GM23338 (cell line): ENCODE data around the gene NEK7. TPM values are rescaled to one million over a fixed set of nuclear protein-coding genes. Genes with fewer than 3 reads are reported as not detected.

ENCODE experiments used
- ATAC-seq: fragments of 200-7000 bp; cut with Tn5 transposase; 3 replicates; pipeline ENCODE4 v1.9.1; 2020
- DNase-seq: peaks from one replicate; pipeline ENCODE4 v3.0.0-alpha.2; 2015; ENCODE audit warnings: low spot score
- H2AFZ ChIP-seq: fragments of 200-600 bp; sonication (generic); 2 replicates; pipeline ENCODE4 v1.8.0; 2016; ENCODE audit warnings: antibody characterized with exemption, mild to moderate bottlenecking, moderate library complexity
- H3F3A ChIP-seq: fragments of 200-600 bp; sonication (generic); replicated peaks from 2 replicates; pipeline ENCODE4 v1.8.0; 2017; ENCODE audit warnings: antibody characterized with exemption, mixed run types, low read depth
- H3K27ac ChIP-seq: fragments of 200-600 bp; sonication (generic); 2 replicates; pipeline ENCODE4 v1.6.1; 2016; ENCODE audit warnings: low read depth
- H3K27me3 ChIP-seq: fragments of 200-600 bp; sonication (generic); 2 replicates; pipeline ENCODE4 v1.8.0; 2016; ENCODE audit warnings: mild to moderate bottlenecking, mixed run types, moderate library complexity; ENCODE audit not compliant: insufficient read depth
- H3K36me3 ChIP-seq: fragments of 200-600 bp; sonication (generic); 2 replicates; pipeline ENCODE4 v1.8.0; 2016; ENCODE audit warnings: mild to moderate bottlenecking; ENCODE audit not compliant: insufficient read depth
- H3K4me1 ChIP-seq: fragments of 200-600 bp; sonication (generic); 2 replicates; pipeline ENCODE4 v1.8.0; 2016; ENCODE audit warnings: mild to moderate bottlenecking, moderate library complexity; ENCODE audit not compliant: insufficient read depth
- H3K4me2 ChIP-seq: fragments of 200-600 bp; sonication (generic); 2 replicates; pipeline ENCODE4 v1.7.1; 2017; ENCODE audit warnings: mixed run types
- H3K4me3 ChIP-seq: fragments of 200-600 bp; sonication (generic); 2 replicates; pipeline ENCODE4 v1.6.1; 2016; ENCODE audit warnings: mixed run types
- H3K79me2 ChIP-seq: fragments of 200-600 bp; sonication (generic); replicated peaks from 2 replicates; pipeline ENCODE4 v1.8.0; 2017; ENCODE audit warnings: mild to moderate bottlenecking; ENCODE audit not compliant: insufficient read depth
- H3K9me2 ChIP-seq: fragments of 200-600 bp; sonication (generic); 2 replicates; pipeline ENCODE4 v1.8.0; 2017; ENCODE audit not compliant: insufficient read depth
- H4K20me1 ChIP-seq: fragments of 200-600 bp; sonication (generic); replicated peaks from 2 replicates; pipeline ENCODE4 v1.8.0; 2017; ENCODE audit warnings: mild to moderate bottlenecking; ENCODE audit not compliant: insufficient read depth
- H3K27ac Mint-ChIP-seq: 2 replicates; pipeline ENCODE4 v1.8.0; 2020; ENCODE audit warnings: inconsistent platforms, mild to moderate bottlenecking, moderate library complexity, mixed read lengths
- H3K27me3 Mint-ChIP-seq: 3 replicates; pipeline ENCODE4 v1.8.0; 2022; ENCODE audit warnings: low read depth, mild to moderate bottlenecking, moderate library complexity, mixed read lengths, inconsistent platforms; ENCODE audit not compliant: insufficient read depth, poor library complexity
- H3K36me3 Mint-ChIP-seq: 3 replicates; pipeline ENCODE4 v1.8.0; 2021; ENCODE audit warnings: low read depth, mild to moderate bottlenecking, inconsistent platforms, moderate library complexity, mixed read lengths
- H3K4me1 Mint-ChIP-seq: 3 replicates; pipeline ENCODE4 v1.8.0; 2020; ENCODE audit warnings: mild to moderate bottlenecking, inconsistent platforms, mixed read lengths
- H3K4me3 Mint-ChIP-seq: 3 replicates; pipeline ENCODE4 v1.8.0; 2021; ENCODE audit warnings: moderate library complexity, mild to moderate bottlenecking, inconsistent platforms, mixed read lengths
- H3K9me3 Mint-ChIP-seq: 3 replicates; pipeline ENCODE4 v1.8.0; 2020; ENCODE audit warnings: moderate library complexity, mild to moderate bottlenecking, inconsistent platforms, mixed read lengths
- EZH2phosphoT487 ChIP-seq: fragments of 200-600 bp; sonication (generic); IDR thresholded peaks from one replicate; pipeline ENCODE4 v1.8.1; 2018; ENCODE audit warnings: antibody characterized with exemption; ENCODE audit not compliant: unreplicated experiment
- JUNB ChIP-seq: IDR thresholded peaks from one replicate; pipeline ENCODE4 v1.6.1; 2016; ENCODE audit warnings: antibody characterized with exemption; ENCODE audit not compliant: unreplicated experiment
- NANOG ChIP-seq: IDR thresholded peaks from 2 replicates; pipeline ENCODE4 v1.6.1; 2016; ENCODE audit warnings: antibody characterized with exemption, borderline replicate concordance
- REST ChIP-seq: IDR thresholded peaks from one replicate; pipeline ENCODE4 v1.6.1; 2018; ENCODE audit warnings: antibody characterized with exemption; ENCODE audit not compliant: unreplicated experiment
- STAT1 ChIP-seq: IDR thresholded peaks from one replicate; pipeline ENCODE4 v1.6.1; 2016; ENCODE audit warnings: antibody characterized with exemption; ENCODE audit not compliant: unreplicated experiment
- ZNF114 ChIP-seq: fragments of 250-450 bp; sonication (Bioruptor Pico); IDR thresholded peaks from 2 replicates; pipeline ENCODE4 v1.5.0; 2020; ENCODE audit warnings: mild to moderate bottlenecking, moderate library complexity
- ZNF331 ChIP-seq: fragments of 250-450 bp; sonication (Bioruptor Pico); IDR thresholded peaks from 2 replicates; pipeline ENCODE4 v1.5.0; 2020; ENCODE audit warnings: low read depth, mild to moderate bottlenecking, moderate library complexity
- polyA plus RNA-seq: library from polyadenylated mRNA; unstranded; fragments of >200 nt; fragmentation: Nextera tagmentation; extraction: Ambion mirVana; gene quantifications from 2 replicates; pipeline ENCODE4 v1.2.1, GENCODE V29; 2016
- total RNA-seq: library from RNA; depleted of rRNA; stranded (reverse); fragments of >200 nt; shearing (Covaris generic); gene quantifications from 2 replicates; pipeline ENCODE4 v1.2.3, GENCODE V29; 2014
- TF ChIP-seq, protein P1 (sequence below): IDR thresholded peaks from 2 replicates; pipeline ENCODE4 v1.6.1; 2016; ENCODE audit warnings: antibody characterized with exemption
- TF ChIP-seq, protein P2 (sequence below), 2 experiments: fragments of 200-600 bp in 1 of 2; sonication (generic) in 1 of 2; conservative IDR thresholded peaks; 2 replicates each; pipeline versions ENCODE4 v1.5.1 to v1.6.1; 2016 to 2017; ENCODE audit warnings: antibody characterized with exemption in 2 of 2, low read depth in 2 of 2, mild to moderate bottlenecking in 2 of 2, moderate library complexity in 1 of 2

NEK7 gene
- total and polyA plus RNA-seq, 2 experiments from 2014 or later = 4.8 to 15.3 TPM

GRCh38 chr1:198124673-198125072 is 32.1 kb upstream of the NEK7 start:
- ATAC-seq (no peak), DNase-seq (no peak)
- Mint-ChIP-seq H3K4me1 (no peaks in the 10 kb centered on the region), H3K9me3 (no peaks in the 10 kb centered on the region), H3K36me3 (no peaks in the 10 kb centered on the region), H3K4me3 (no peak overlapping the region), H3K27ac (no peak overlapping the region), H3K27me3 (peaks cover 2% of the 10 kb centered on the region)
- Histone ChIP-seq H3K79me2 (no peaks in the 10 kb centered on the region), H3K36me3 (no peaks in the 10 kb centered on the region), H3F3A (no peaks in the 10 kb centered on the region), H3K27ac (no peak overlapping the region), H4K20me1 (no peaks in the 10 kb centered on the region), H2AFZ (no peak overlapping the region), H3K4me1 (no peaks in the 10 kb centered on the region), H3K4me3 (no peak overlapping the region), H3K4me2 (no peak overlapping the region), H3K27me3 (no peaks in the 10 kb centered on the region), H3K9me2 (no peaks in the 10 kb centered on the region)
- no peak for TF ChIP-seq ZNF114 (CRISPR knock-in tag)
- TF ChIP-seq, protein P1, sequence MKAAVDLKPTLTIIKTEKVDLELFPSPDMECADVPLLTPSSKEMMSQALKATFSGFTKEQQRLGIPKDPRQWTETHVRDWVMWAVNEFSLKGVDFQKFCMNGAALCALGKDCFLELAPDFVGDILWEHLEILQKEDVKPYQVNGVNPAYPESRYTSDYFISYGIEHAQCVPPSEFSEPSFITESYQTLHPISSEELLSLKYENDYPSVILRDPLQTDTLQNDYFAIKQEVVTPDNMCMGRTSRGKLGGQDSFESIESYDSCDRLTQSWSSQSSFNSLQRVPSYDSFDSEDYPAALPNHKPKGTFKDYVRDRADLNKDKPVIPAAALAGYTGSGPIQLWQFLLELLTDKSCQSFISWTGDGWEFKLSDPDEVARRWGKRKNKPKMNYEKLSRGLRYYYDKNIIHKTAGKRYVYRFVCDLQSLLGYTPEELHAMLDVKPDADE = no peak
- TF ChIP-seq JUNB = no peak
- TF ChIP-seq, protein P2, sequence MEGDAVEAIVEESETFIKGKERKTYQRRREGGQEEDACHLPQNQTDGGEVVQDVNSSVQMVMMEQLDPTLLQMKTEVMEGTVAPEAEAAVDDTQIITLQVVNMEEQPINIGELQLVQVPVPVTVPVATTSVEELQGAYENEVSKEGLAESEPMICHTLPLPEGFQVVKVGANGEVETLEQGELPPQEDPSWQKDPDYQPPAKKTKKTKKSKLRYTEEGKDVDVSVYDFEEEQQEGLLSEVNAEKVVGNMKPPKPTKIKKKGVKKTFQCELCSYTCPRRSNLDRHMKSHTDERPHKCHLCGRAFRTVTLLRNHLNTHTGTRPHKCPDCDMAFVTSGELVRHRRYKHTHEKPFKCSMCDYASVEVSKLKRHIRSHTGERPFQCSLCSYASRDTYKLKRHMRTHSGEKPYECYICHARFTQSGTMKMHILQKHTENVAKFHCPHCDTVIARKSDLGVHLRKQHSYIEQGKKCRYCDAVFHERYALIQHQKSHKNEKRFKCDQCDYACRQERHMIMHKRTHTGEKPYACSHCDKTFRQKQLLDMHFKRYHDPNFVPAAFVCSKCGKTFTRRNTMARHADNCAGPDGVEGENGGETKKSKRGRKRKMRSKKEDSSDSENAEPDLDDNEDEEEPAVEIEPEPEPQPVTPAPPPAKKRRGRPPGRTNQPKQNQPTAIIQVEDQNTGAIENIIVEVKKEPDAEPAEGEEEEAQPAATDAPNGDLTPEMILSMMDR (conservative IDR thresholded peaks at IDR 0.05; ENCODE audit: low read depth in 2 of 2) = no peak
- TF ChIP-seq STAT1 = no peak
- no peak for TF ChIP-seq REST

- H3K27me3 ChIP-seq = no peaks in the 10 kb centered on the region
- H3K9me3 Mint-ChIP-seq = no peaks in the 10 kb centered on the region
- no peaks in the 10 kb centered on the region for H4K20me1 ChIP-seq
- H3K36me3 ChIP-seq = no peaks in the 10 kb centered on the region
- H3K4me3 Mint-ChIP-seq = no peak overlapping the region
- no peaks in the 10 kb centered on the region for H3K36me3 Mint-ChIP-seq
- H3K27ac ChIP-seq = no peak overlapping the region
- H3F3A ChIP-seq = no peaks in the 10 kb centered on the region
- H3K27me3 Mint-ChIP-seq = peaks cover 2% of the 10 kb centered on the region
- no peak for ATAC-seq
- H3K4me1 ChIP-seq = no peaks in the 10 kb centered on the region
- no peak overlapping the region for H3K27ac Mint-ChIP-seq
- DNase-seq = no peak
- H3K4me3 ChIP-seq = no peak overlapping the region
- H3K79me2 ChIP-seq = no peaks in the 10 kb centered on the region
- H3K4me2 ChIP-seq = no peak overlapping the region
- H2AFZ ChIP-seq = no peak overlapping the region
- H3K4me1 Mint-ChIP-seq = no peaks in the 10 kb centered on the region; the same call in 2 of the 3 replicates
- H3K9me2 ChIP-seq = no peaks in the 10 kb centered on the region
- TF ChIP-seq ZNF331 (CRISPR knock-in tag) = no peak
- TF ChIP-seq, protein P2 (conservative IDR thresholded peaks at IDR 0.05; ENCODE audit: low read depth in 2 of 2) = no peak
- TF ChIP-seq EZH2phosphoT487 = no peak
- no peak for TF ChIP-seq NANOG
- TF ChIP-seq, protein P1 = no peak
These were observed 30.6 kb upstream of the NEK7 start for GRCh38 chr1:198125995-198126735.
